HepG2 (cell line): ENCODE measurements around the gene PATZ1. TPM values are rescaled to one million over a fixed set of nuclear protein-coding genes. Genes with fewer than 3 reads are reported as not detected.

Source experiments
- ARNTL ChIP-seq: sonication (generic); formaldehyde crosslinking; IDR thresholded peaks from 2 replicates; pipeline ENCODE4 v1.4.0; 2020; ENCODE audit warnings: mild to moderate bottlenecking, missing genetic modification reagents
- ATM ChIP-seq: fragments of 450-650 bp; IDR thresholded peaks from 2 replicates; pipeline ENCODE4 v1.7.1; 2017; ENCODE audit warnings: mild to moderate bottlenecking, borderline replicate concordance
- DDIT3 ChIP-seq: sonication (generic); formaldehyde crosslinking; IDR thresholded peaks from 2 replicates; pipeline ENCODE4 v1.4.0; 2020; ENCODE audit warnings: mild to moderate bottlenecking, missing genetic modification reagents
- FUBP1 ChIP-seq: sonication (generic); formaldehyde crosslinking; IDR thresholded peaks from 2 replicates; pipeline ENCODE4 v1.5.1; 2020; ENCODE audit warnings: missing genetic modification reagents, mild to moderate bottlenecking, borderline replicate concordance
- NFYC ChIP-seq: IDR thresholded peaks from 2 replicates; pipeline ENCODE4 v1.6.1; 2016; ENCODE audit warnings: missing genetic modification reagents, missing compliant biosample characterization
- PAWR ChIP-seq: sonication (generic); formaldehyde crosslinking; IDR thresholded peaks from 2 replicates; pipeline ENCODE4 v1.4.0; 2020; ENCODE audit warnings: missing genetic modification reagents, mild to moderate bottlenecking, borderline replicate concordance
- PHF21A ChIP-seq: sonication (generic); formaldehyde crosslinking; IDR thresholded peaks from 2 replicates; pipeline ENCODE4 v1.5.0; 2020; ENCODE audit warnings: mild to moderate bottlenecking, missing genetic modification reagents
- RFX1 ChIP-seq: fragments of 450-650 bp; IDR thresholded peaks from 2 replicates; pipeline ENCODE4 v1.6.1; 2017
- SP5 ChIP-seq: IDR thresholded peaks from 2 replicates; pipeline ENCODE4 v1.6.1; 2016; ENCODE audit warnings: low read depth, borderline replicate concordance
- TOPORS ChIP-seq: sonication (generic); formaldehyde crosslinking; IDR thresholded peaks from 2 replicates; pipeline ENCODE4 v1.8.0; 2023; ENCODE audit warnings: mild to moderate bottlenecking, missing genetic modification reagents
- YEATS2 ChIP-seq: sonication (generic); formaldehyde crosslinking; IDR thresholded peaks from 2 replicates; pipeline ENCODE4 v1.4.0; 2020; ENCODE audit warnings: missing genetic modification reagents, borderline replicate concordance
- ZMYM2 ChIP-seq: sonication (generic); formaldehyde crosslinking; IDR thresholded peaks from 2 replicates; pipeline ENCODE4 v1.8.0; 2022; ENCODE audit warnings: mild to moderate bottlenecking, missing genetic modification reagents
- ZNF326 ChIP-seq: sonication (generic); formaldehyde crosslinking; IDR thresholded peaks from 2 replicates; pipeline ENCODE4 v1.4.0; 2020; ENCODE audit warnings: missing genetic modification reagents, borderline replicate concordance
- ZNF333 ChIP-seq: sonication (generic); formaldehyde crosslinking; IDR thresholded peaks from 2 replicates; pipeline ENCODE4 v1.4.0; 2020; ENCODE audit warnings: mild to moderate bottlenecking, missing genetic modification reagents, borderline replicate concordance
- ZNF720 ChIP-seq: sonication (generic); formaldehyde crosslinking; IDR thresholded peaks from 2 replicates; pipeline ENCODE4 v1.4.0; 2020; ENCODE audit warnings: missing genetic modification reagents
- ZNF724P ChIP-seq: sonication (generic); formaldehyde crosslinking; IDR thresholded peaks from 2 replicates; pipeline ENCODE4 v1.8.0; 2022; ENCODE audit warnings: missing genetic modification reagents, borderline replicate concordance
- ZNF740 ChIP-seq: sonication (generic); formaldehyde crosslinking; IDR thresholded peaks from 2 replicates; pipeline ENCODE4 v1.4.0; 2020; ENCODE audit warnings: missing genetic modification reagents
- polyA plus RNA-seq, 8 experiments: library from polyadenylated mRNA; depleted of rRNA in 3 of 8; stranded (reverse) in 7 of 8; unstranded in 1 of 8; fragments of >200 nt; fragmentation: Illumina TruSeq in 4 of 8; extraction: Trizol in 4 of 8; gene quantifications; 2 replicates each; pipeline versions ENCODE4 v1.2.1 to v1.2.3, GENCODE V29; 2011 to 2016; ENCODE audit warnings: low read depth in 4 of 8, missing spikeins in 1 of 8, mixed read lengths in 1 of 8; ENCODE audit not compliant: insufficient read depth in 1 of 8
- total RNA-seq, 5 experiments: library from RNA; depleted of rRNA; stranded (reverse); fragments of >200 nt; fragmentation: Illumina TruSeq; extraction: Trizol; gene quantifications; 2 replicates each; pipeline ENCODE4 v1.2.3, GENCODE V29; 2016; ENCODE audit warnings: low read depth in 1 of 5
- TF ChIP-seq, protein P1 (sequence below): sonication (generic); formaldehyde crosslinking; IDR thresholded peaks from 2 replicates; pipeline ENCODE4 v1.5.1; 2020; ENCODE audit warnings: missing genetic modification reagents, mild to moderate bottlenecking, borderline replicate concordance
- TF ChIP-seq, protein P2 (sequence below): sonication (generic); formaldehyde crosslinking; IDR thresholded peaks from 2 replicates; pipeline ENCODE4 v1.5.0; 2020; ENCODE audit warnings: mild to moderate bottlenecking, missing genetic modification reagents
- TF ChIP-seq, protein P3 (sequence below): sonication (generic); formaldehyde crosslinking; IDR thresholded peaks from 2 replicates; pipeline ENCODE4 v1.8.0; 2022; ENCODE audit warnings: missing genetic modification reagents, mild to moderate bottlenecking, moderate library complexity, borderline replicate concordance

The PATZ1 gene
- total and polyA plus RNA-seq, 2 of the 13 experiments (the other 11 are each of a cell fraction or from before 2014, with no cell fraction given): 24.9 to 30.5 TPM

GRCh38 chr22:31343235-31344191, 2.6 kb downstream of the PATZ1 start (continued):
- TF ChIP-seq NFYC (CRISPR knock-in tag) (no peak), PAWR (no peak), ARNTL (CRISPR knock-in tag) (no peak), ZNF740 (CRISPR knock-in tag) (no peak), PHF21A (CRISPR knock-in tag) (peak; percentile 56; the same call in 1 of the 2 replicates), TOPORS (CRISPR knock-in tag) (no peak), ZNF720 (no peak), YEATS2 (CRISPR knock-in tag) (0 out of 2 replicates have a peak, but pooled peaks have one; percentile 23), DDIT3 (CRISPR knock-in tag) (no peak), ATM (no peak), ZNF326 (CRISPR knock-in tag) (no peak), ZNF724P (CRISPR knock-in tag) (no peak), ZNF333 (no peak), RFX1 (no peak), FUBP1 (no peak), ZMYM2 (CRISPR knock-in tag) (no peak), SP5 (CRISPR knock-in tag) (no peak)
- TF ChIP-seq, protein P1, sequence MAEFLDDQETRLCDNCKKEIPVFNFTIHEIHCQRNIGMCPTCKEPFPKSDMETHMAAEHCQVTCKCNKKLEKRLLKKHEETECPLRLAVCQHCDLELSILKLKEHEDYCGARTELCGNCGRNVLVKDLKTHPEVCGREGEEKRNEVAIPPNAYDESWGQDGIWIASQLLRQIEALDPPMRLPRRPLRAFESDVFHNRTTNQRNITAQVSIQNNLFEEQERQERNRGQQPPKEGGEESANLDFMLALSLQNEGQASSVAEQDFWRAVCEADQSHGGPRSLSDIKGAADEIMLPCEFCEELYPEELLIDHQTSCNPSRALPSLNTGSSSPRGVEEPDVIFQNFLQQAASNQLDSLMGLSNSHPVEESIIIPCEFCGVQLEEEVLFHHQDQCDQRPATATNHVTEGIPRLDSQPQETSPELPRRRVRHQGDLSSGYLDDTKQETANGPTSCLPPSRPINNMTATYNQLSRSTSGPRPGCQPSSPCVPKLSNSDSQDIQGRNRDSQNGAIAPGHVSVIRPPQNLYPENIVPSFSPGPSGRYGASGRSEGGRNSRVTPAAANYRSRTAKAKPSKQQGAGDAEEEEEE (CRISPR knock-in tag): no peak
- TF ChIP-seq, protein P2, sequence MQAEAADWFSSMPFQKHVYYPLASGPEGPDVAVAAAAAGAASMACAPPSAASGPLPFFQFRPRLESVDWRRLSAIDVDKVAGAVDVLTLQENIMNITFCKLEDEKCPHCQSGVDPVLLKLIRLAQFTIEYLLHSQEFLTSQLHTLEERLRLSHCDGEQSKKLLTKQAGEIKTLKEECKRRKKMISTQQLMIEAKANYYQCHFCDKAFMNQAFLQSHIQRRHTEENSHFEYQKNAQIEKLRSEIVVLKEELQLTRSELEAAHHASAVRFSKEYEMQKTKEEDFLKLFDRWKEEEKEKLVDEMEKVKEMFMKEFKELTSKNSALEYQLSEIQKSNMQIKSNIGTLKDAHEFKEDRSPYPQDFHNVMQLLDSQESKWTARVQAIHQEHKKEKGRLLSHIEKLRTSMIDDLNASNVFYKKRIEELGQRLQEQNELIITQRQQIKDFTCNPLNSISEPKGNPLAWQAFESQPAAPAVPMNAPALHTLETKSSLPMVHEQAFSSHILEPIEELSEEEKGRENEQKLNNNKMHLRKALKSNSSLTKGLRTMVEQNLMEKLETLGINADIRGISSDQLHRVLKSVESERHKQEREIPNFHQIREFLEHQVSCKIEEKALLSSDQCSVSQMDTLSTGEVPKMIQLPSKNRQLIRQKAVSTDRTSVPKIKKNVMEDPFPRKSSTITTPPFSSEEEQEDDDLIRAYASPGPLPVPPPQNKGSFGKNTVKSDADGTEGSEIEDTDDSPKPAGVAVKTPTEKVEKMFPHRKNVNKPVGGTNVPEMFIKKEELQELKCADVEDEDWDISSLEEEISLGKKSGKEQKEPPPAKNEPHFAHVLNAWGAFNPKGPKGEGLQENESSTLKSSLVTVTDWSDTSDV: no peak
- TF ChIP-seq, protein P3, sequence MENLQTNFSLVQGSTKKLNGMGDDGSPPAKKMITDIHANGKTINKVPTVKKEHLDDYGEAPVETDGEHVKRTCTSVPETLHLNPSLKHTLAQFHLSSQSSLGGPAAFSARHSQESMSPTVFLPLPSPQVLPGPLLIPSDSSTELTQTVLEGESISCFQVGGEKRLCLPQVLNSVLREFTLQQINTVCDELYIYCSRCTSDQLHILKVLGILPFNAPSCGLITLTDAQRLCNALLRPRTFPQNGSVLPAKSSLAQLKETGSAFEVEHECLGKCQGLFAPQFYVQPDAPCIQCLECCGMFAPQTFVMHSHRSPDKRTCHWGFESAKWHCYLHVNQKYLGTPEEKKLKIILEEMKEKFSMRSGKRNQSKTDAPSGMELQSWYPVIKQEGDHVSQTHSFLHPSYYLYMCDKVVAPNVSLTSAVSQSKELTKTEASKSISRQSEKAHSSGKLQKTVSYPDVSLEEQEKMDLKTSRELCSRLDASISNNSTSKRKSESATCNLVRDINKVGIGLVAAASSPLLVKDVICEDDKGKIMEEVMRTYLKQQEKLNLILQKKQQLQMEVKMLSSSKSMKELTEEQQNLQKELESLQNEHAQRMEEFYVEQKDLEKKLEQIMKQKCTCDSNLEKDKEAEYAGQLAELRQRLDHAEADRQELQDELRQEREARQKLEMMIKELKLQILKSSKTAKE (CRISPR knock-in tag): no peak
